ENCODE measurements around the gene GGTLC1.

GGTLC1 gene

DNA sequence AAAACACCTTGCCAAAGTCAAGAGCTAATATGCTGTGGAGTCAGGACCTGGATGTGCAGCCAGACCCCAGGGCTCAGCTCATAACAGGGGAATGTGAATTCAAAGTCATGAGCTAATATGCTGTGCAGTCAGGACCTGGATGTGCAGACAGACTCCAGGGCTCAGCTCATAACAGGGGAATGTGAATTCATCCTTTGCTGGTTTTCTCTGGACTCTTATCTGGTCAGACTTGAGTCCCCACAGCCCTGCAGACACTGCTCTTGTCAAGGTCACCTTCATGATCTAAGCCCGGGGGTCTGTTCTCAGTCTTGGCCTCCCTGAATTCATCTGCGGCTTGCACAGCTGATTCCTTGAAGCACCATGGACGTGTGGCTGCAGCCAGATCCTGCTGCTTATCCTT lies 19.2 kb upstream of the GGTLC1 start:
- WGBS, result 69% methylated on average over 3 of the region's 3 CpGs
- Histone ChIP-seq H4K91ac (ENCODE audit: low read length) (no peak overlapping the region), H3K23ac (ENCODE audit: low read length in 2 of 2) (no peak overlapping the region), H3K9me3 (ENCODE audit: control insufficient read depth, low read length) (no peaks in the 10 kb centered on the region), H3K27ac (ENCODE audit: low read length, poor library complexity, severe bottlenecking) (no peak overlapping the region), H3K18ac (ENCODE audit: low read depth in 1 of 2, low read length in 2 of 2) (no peak overlapping the region), H3K4me2 (ENCODE audit: low read length, poor library complexity, severe bottlenecking) (no peak overlapping the region), H3K4ac (ENCODE audit: low read depth in 1 of 2, low read length in 2 of 2) (no peak overlapping the region), H3K4me3 (ENCODE audit: insufficient read depth in 1 of 2, low read depth in 1 of 2, low read length in 2 of 2) (no peak overlapping the region), H2AFZ (ENCODE audit: low read depth, low read length) (no peak overlapping the region), H2BK12ac (ENCODE audit: low read length in 2 of 2) (no peak overlapping the region), H2BK15ac (ENCODE audit: low read depth, poor library complexity, severe bottlenecking) (no peak overlapping the region), H2AK5ac (ENCODE audit: low read length, severe bottlenecking) (no peak overlapping the region), H3K79me1 (replicated peaks; ENCODE audit: low read length, poor library complexity, severe bottlenecking) (no peaks in the 10 kb centered on the region), H2BK5ac (ENCODE audit: low read depth, low read length, poor library complexity, severe bottlenecking) (no peak overlapping the region), H2BK120ac (ENCODE audit: low read depth, low read length) (no peak overlapping the region), H4K8ac (ENCODE audit: low read length) (no peak overlapping the region), H3K4me1 (ENCODE audit: control insufficient read depth, insufficient read depth, low read depth, low read length) (no peaks in the 10 kb centered on the region), H3K14ac (ENCODE audit: low read length in 2 of 2) (no peak overlapping the region), H3K9ac (ENCODE audit: low read length) (no peak overlapping the region), H3K27me3 (ENCODE audit: control insufficient read depth in 1 of 2, insufficient read depth in 1 of 2, low read length in 2 of 2) (peaks cover 36 to 57% of the 10 kb centered on the region in 2 experiments), H3K36me3 (ENCODE audit: control insufficient read depth in 1 of 2, insufficient read depth in 2 of 2, low read depth in 1 of 2, low read length in 2 of 2) (no peaks in the 10 kb centered on the region)
- no peak for DNase-seq

- no peak overlapping the region for H3K14ac ChIP-seq (ENCODE audit: low read length in 2 of 2)
- H3K9me3 ChIP-seq (ENCODE audit: control insufficient read depth, low read length), result no peaks in the 10 kb centered on the region
- H3K27me3 ChIP-seq (ENCODE audit: control insufficient read depth in 1 of 2, insufficient read depth in 1 of 2, low read length in 2 of 2), result peaks cover 30 to 52% of the 10 kb centered on the region in 2 experiments
- no peak overlapping the region for H2AFZ ChIP-seq (ENCODE audit: low read depth, low read length)
- 80% methylated on average over 7 of the region's 8 CpGs for whole genome bisulfite sequencing
- H3K9ac ChIP-seq (ENCODE audit: low read length), result no peak overlapping the region
- H2BK5ac ChIP-seq (ENCODE audit: low read depth, low read length, poor library complexity, severe bottlenecking), result no peak overlapping the region
- no peak overlapping the region for H3K4ac ChIP-seq (ENCODE audit: low read depth in 1 of 2, low read length in 2 of 2)
- H3K18ac ChIP-seq (ENCODE audit: low read depth in 1 of 2, low read length in 2 of 2), result no peak overlapping the region
- H3K23ac ChIP-seq (ENCODE audit: low read length in 2 of 2), result no peak overlapping the region
- no peak overlapping the region for H2BK15ac ChIP-seq (ENCODE audit: low read depth, poor library complexity, severe bottlenecking)
- no peak overlapping the region for H4K91ac ChIP-seq (ENCODE audit: low read length)
- no peak overlapping the region for H3K4me2 ChIP-seq (ENCODE audit: low read length, poor library complexity, severe bottlenecking)
- no peak overlapping the region for H2BK120ac ChIP-seq (ENCODE audit: low read depth, low read length)
- no peak overlapping the region for H2AK5ac ChIP-seq (ENCODE audit: low read length, severe bottlenecking)
- H3K36me3 ChIP-seq (ENCODE audit: control insufficient read depth in 1 of 2, insufficient read depth in 2 of 2, low read depth in 1 of 2, low read length in 2 of 2), result no peaks in the 10 kb centered on the region
- H2BK12ac ChIP-seq (ENCODE audit: low read length in 2 of 2), result no peak overlapping the region
- H3K4me1 ChIP-seq (ENCODE audit: control insufficient read depth, insufficient read depth, low read depth, low read length), result no peaks in the 10 kb centered on the region
- no peak overlapping the region for H3K27ac ChIP-seq (ENCODE audit: low read length, poor library complexity, severe bottlenecking)
- H4K8ac ChIP-seq (ENCODE audit: low read length), result no peak overlapping the region
- DNase-seq, result no peak
- no peaks in the 10 kb centered on the region for H3K79me1 ChIP-seq (replicated peaks; ENCODE audit: low read length, poor library complexity, severe bottlenecking)
- H3K4me3 ChIP-seq (ENCODE audit: insufficient read depth in 1 of 2, low read depth in 1 of 2, low read length in 2 of 2), result no peak overlapping the region
These were observed 18.6 kb upstream of the GGTLC1 start for GRCh38 chr20:24007073-24007595.

GRCh38 chr20:24006626-24007025 lies 18.0 kb upstream of the GGTLC1 start:
- H3K36me3 ChIP-seq (ENCODE audit: control insufficient read depth in 1 of 2, insufficient read depth in 2 of 2, low read depth in 1 of 2, low read length in 2 of 2), result no peaks in the 10 kb centered on the region
- H3K4me3 ChIP-seq (ENCODE audit: insufficient read depth in 1 of 2, low read depth in 1 of 2, low read length in 2 of 2), result no peak overlapping the region
- H2BK15ac ChIP-seq (ENCODE audit: low read depth, poor library complexity, severe bottlenecking), result no peak overlapping the region
- no peak overlapping the region for H2BK120ac ChIP-seq (ENCODE audit: low read depth, low read length)
- H3K27ac ChIP-seq (ENCODE audit: low read length, poor library complexity, severe bottlenecking), result no peak overlapping the region
- DNase-seq, result no peak
- no peak overlapping the region for H4K91ac ChIP-seq (ENCODE audit: low read length)
- no peak overlapping the region for H3K9ac ChIP-seq (ENCODE audit: low read length)
- H2AK5ac ChIP-seq (ENCODE audit: low read length, severe bottlenecking), result no peak overlapping the region
- H3K18ac ChIP-seq (ENCODE audit: low read depth in 1 of 2, low read length in 2 of 2), result no peak overlapping the region
- no peak overlapping the region for H2AFZ ChIP-seq (ENCODE audit: low read depth, low read length)
- H4K8ac ChIP-seq (ENCODE audit: low read length), result no peak overlapping the region
- no peak overlapping the region for H3K4me2 ChIP-seq (ENCODE audit: low read length, poor library complexity, severe bottlenecking)
- peaks cover 32 to 52% of the 10 kb centered on the region in 2 experiments for H3K27me3 ChIP-seq (ENCODE audit: control insufficient read depth in 1 of 2, insufficient read depth in 1 of 2, low read length in 2 of 2)
- H2BK12ac ChIP-seq (ENCODE audit: low read length in 2 of 2), result no peak overlapping the region
- H3K9me3 ChIP-seq (ENCODE audit: control insufficient read depth, low read length), result no peaks in the 10 kb centered on the region
- 78% methylated on average over 7 of the region's 7 CpGs for WGBS
- no peak overlapping the region for H3K23ac ChIP-seq (ENCODE audit: low read length in 2 of 2)
- H3K14ac ChIP-seq (ENCODE audit: low read length in 2 of 2), result no peak overlapping the region
- no peaks in the 10 kb centered on the region for H3K79me1 ChIP-seq (replicated peaks; ENCODE audit: low read length, poor library complexity, severe bottlenecking)
- H3K4ac ChIP-seq (ENCODE audit: low read depth in 1 of 2, low read length in 2 of 2), result no peak overlapping the region
- H2BK5ac ChIP-seq (ENCODE audit: low read depth, low read length, poor library complexity, severe bottlenecking), result no peak overlapping the region
- no peaks in the 10 kb centered on the region for H3K4me1 ChIP-seq (ENCODE audit: control insufficient read depth, insufficient read depth, low read depth, low read length)

- H3K36me3 ChIP-seq (ENCODE audit: control insufficient read depth in 1 of 2, insufficient read depth in 2 of 2, low read depth in 1 of 2, low read length in 2 of 2), result no peaks in the 10 kb centered on the region
- no peak overlapping the region for H3K23ac ChIP-seq (ENCODE audit: low read length in 2 of 2)
- no peak overlapping the region for H2BK12ac ChIP-seq (ENCODE audit: low read length in 2 of 2)
- H4K91ac ChIP-seq (ENCODE audit: low read length), result no peak overlapping the region
- H2AK5ac ChIP-seq (ENCODE audit: low read length, severe bottlenecking), result no peak overlapping the region
- H3K18ac ChIP-seq (ENCODE audit: low read depth in 1 of 2, low read length in 2 of 2), result no peak overlapping the region
- H3K9ac ChIP-seq (ENCODE audit: low read length), result no peak overlapping the region
- H3K14ac ChIP-seq (ENCODE audit: low read length in 2 of 2), result no peak overlapping the region
- no peak overlapping the region for H2BK5ac ChIP-seq (ENCODE audit: low read depth, low read length, poor library complexity, severe bottlenecking)
- no peaks in the 10 kb centered on the region for H3K9me3 ChIP-seq (ENCODE audit: control insufficient read depth, low read length)
- no peak overlapping the region for H2BK120ac ChIP-seq (ENCODE audit: low read depth, low read length)
- no peak overlapping the region for H2AFZ ChIP-seq (ENCODE audit: low read depth, low read length)
- DNase-seq, result no peak
- H3K4me2 ChIP-seq (ENCODE audit: low read length, poor library complexity, severe bottlenecking), result no peak overlapping the region
- H2BK15ac ChIP-seq (ENCODE audit: low read depth, poor library complexity, severe bottlenecking), result no peak overlapping the region
- no peak overlapping the region for H3K27ac ChIP-seq (ENCODE audit: low read length, poor library complexity, severe bottlenecking)
- H3K27me3 ChIP-seq (ENCODE audit: control insufficient read depth in 1 of 2, insufficient read depth in 1 of 2, low read length in 2 of 2), result peaks cover 33 to 54% of the 10 kb centered on the region in 2 experiments
- WGBS, result 35% methylated on average over 9 of the region's 9 CpGs
- H3K79me1 ChIP-seq (replicated peaks; ENCODE audit: low read length, poor library complexity, severe bottlenecking), result no peaks in the 10 kb centered on the region
- no peaks in the 10 kb centered on the region for H3K4me1 ChIP-seq (ENCODE audit: control insufficient read depth, insufficient read depth, low read depth, low read length)
- H3K4ac ChIP-seq (ENCODE audit: low read depth in 1 of 2, low read length in 2 of 2), result no peak overlapping the region
- no peak overlapping the region for H3K4me3 ChIP-seq (ENCODE audit: insufficient read depth in 1 of 2, low read depth in 1 of 2, low read length in 2 of 2)
- H4K8ac ChIP-seq (ENCODE audit: low read length), result no peak overlapping the region
These were observed 15.9 kb upstream of the GGTLC1 start for GRCh38 chr20:24004471-24004870.

All from mesenchymal stem cell (in vitro differentiated cells and primary cell).